ENCODE results near the gene ENTPD2.

DNA sequence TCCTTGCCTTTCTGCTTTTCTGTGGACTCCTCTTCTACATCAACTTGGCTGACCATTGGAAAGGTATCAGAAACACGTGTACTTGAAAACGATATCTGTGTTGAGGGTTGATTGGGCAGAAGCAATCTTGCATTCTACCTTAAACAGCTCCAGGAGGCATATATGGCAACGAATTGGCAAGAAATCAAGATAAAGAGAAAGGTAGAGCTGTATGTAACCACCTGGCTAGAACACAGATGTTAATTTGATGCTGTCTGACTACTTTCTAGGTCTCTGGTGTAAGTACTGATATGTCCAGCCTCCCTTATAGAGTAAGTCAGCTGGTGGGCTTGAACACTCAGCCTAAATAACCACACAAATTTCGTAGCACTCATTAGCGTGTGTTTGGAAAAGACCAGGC is 34.3 kb upstream of the ENTPD2 start:
- no peak for TF ChIP-seq CTBP1 (IDR thresholded peaks at IDR 0.05; ENCODE audit: borderline replicate concordance)
- TF ChIP-seq FOXK2 (IDR thresholded peaks at IDR 0.05) = no peak
- no peak for TF ChIP-seq FOXA1 (IDR thresholded peaks at IDR 0.05)
- no peak for TF ChIP-seq HDGF (IDR thresholded peaks at IDR 0.05; ENCODE audit: borderline replicate concordance)
- TF ChIP-seq BHLHE40 (IDR thresholded peaks at IDR 0.05; ENCODE audit: borderline replicate concordance) = no peak
- TF ChIP-seq NFRKB (IDR thresholded peaks at IDR 0.05) = no peak
- TF ChIP-seq FOXM1 (IDR thresholded peaks at IDR 0.05; ENCODE audit: borderline replicate concordance) = no peak
- no peak for TF ChIP-seq SP1 (IDR thresholded peaks at IDR 0.05)
- no peak for TF ChIP-seq ELF4 (IDR thresholded peaks at IDR 0.05)
- no peak for TF ChIP-seq LEF1 (IDR thresholded peaks at IDR 0.05; ENCODE audit: borderline replicate concordance)
- TF ChIP-seq SUZ12 (IDR thresholded peaks at IDR 0.05) = no peak
- TF ChIP-seq ARNT (IDR thresholded peaks at IDR 0.05) = no peak
- TF ChIP-seq, protein P1, sequence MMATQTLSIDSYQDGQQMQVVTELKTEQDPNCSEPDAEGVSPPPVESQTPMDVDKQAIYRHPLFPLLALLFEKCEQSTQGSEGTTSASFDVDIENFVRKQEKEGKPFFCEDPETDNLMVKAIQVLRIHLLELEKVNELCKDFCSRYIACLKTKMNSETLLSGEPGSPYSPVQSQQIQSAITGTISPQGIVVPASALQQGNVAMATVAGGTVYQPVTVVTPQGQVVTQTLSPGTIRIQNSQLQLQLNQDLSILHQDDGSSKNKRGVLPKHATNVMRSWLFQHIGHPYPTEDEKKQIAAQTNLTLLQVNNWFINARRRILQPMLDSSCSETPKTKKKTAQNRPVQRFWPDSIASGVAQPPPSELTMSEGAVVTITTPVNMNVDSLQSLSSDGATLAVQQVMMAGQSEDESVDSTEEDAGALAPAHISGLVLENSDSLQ (IDR thresholded peaks at IDR 0.05) = no peak

Measured in HEK293T (cell line).